KBM-7 (cell line): ENCODE data around the gene PDZD2.

ENCODE experiments used
- DNase-seq: peaks from one replicate; pipeline ENCODE4 v3.0.0-alpha.2; 2015
- in situ Hi-C: fragments of 300-500 bp; cut with MboI; formaldehyde crosslinking; loops from 2 replicates; pipeline ENCODE4 v1.14.3; 2020; ENCODE audit warnings: low sequenced_read_pairs, low pct_unique_long_range_greater_than_20kb, mixed read lengths

PDZD2 gene

DNA sequence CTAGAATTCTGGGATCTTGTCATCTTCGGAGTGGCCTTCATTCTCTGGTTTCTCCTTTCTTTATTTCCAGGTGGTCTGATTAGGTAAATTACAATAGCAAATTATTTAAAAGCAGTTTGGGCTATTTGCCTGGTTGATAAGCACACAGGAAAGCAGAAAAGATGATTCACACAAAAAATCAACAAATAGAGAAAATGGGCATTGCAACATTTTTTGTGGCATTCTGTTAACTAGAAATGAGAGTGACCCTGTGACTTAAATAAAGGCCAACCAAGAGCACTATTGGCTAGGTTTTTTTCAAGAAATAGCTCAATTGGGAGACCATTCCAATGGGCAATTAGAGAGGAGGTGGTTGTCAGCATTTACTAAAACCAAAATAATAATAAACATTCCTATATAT, 6.5 kb upstream of the PDZD2 start:
- DNase-seq, result no peak
- in situ Hi-C loops, result no loop called here

- no peak for DNase-seq
- in situ Hi-C loops, result no loop called here
Measured at GRCh38 chr5:31635446-31635845, 3.5 kb upstream of the PDZD2 start.

GRCh38 chr5:31637851-31638250, 1.1 kb upstream of the PDZD2 start:
- in situ Hi-C loops, result no loop called here
- DNase-seq, result no peak

GRCh38 chr5:31638345-31638744, 586 bp upstream of the PDZD2 start:
- in situ Hi-C loops, result no loop called here
- no peak for DNase-seq

- DNase-seq, result no peak
- in situ Hi-C loops, result no loop called here
Measured at GRCh38 chr5:31639481-31640411, 815 bp downstream of the PDZD2 start.

- in situ Hi-C loops, result no loop called here
- no peak for DNase-seq
Measured at GRCh38 chr5:31640573-31640972, 1.6 kb downstream of the PDZD2 start.

DNA sequence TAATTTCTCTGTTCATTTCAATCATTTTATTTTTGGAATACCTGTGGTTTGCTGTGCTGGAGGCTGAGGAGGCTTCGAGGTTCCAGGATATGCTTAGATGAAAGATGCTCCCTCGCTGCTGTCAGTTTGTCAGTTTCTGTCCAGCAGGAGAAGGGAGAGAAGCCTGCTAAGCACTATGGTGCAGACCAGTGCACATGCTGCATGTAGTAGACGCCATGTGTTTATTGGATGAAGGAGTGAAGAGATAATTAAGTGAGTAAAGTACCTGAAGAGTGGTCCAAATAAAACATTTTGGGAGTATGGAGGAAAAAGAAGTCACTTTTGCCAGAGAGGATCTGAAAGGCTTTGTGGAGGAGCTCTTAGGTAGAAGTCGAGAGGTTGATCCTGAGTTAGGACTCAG, 2.1 kb downstream of the PDZD2 start:
- no peak for DNase-seq
- in situ Hi-C loops, result no loop called here

DNA sequence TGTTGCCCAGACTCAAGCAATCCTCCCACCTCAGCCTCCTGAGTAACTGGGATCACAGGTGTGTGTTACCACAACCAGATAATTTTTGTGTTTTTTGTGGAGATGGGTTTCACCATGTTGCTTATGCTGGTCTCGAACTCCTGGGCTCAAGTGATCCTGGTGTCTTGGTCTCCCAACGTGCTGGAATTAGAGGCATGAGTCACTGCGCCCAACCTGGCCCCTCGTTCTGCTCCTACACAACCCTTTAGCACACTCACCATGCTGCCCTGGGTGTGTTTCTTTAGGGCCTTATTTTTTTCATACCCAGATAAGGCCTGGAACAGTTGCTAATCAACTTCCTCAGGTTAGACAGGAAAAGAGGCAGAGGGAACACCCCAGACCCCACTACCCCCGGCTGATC, 2.6 kb downstream of the PDZD2 start:
- no peak for DNase-seq
- in situ Hi-C loops, result no loop called here

DNA sequence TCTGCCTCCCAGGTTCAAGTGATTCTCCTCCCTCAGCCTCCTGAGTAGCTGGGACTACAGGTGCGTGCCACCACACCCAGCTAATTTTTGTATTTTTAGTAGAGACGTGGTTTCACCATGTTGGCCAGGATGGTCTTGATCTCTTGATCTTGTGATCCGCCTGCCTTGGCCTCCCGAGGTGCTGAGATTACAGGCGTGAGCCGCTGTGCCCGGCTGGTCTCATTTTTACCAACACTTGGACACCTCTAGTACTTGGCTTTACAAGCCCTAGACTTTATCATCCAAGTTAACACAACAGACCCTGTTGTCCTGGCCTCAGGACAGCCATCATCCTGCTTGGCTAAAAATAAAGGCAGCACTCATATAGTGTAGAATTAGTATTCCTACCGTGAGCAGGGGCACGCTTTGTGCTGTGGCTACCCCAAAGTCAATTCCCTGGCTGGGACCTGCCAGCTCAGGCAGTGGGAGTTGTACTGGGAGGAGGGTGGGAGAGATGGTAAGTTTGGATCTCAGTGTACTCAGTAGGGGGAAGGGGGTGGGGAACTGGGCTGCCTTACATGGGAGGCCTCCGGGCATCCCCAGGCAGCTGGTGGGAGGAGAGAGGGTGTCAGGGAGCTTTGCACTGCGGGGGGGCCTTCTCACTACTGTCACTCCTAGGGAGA, 6.6 kb downstream of the PDZD2 start:
- in situ Hi-C loops, result no loop called here
- no peak for DNase-seq

DNA sequence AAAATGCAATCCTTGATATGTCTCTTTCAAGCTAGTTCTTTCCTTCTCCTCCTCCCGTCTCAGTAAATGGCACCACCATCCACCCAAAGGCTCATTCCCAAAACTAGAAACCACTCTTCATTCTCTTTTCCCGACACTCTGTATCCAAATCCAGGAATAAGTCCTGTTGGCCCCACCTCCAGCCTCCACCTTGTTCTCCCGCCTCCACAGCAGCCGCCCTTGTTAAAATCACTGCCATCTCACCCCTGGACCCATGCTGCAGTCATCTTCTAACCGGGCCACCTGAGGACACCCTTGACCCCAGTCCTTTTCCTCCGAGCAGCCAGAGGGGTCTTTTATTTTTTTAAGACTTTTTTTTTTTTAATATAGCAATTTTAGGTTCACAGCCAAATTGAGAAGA, 9.4 kb downstream of the PDZD2 start:
- DNase-seq, result no peak
- in situ Hi-C loops, result no loop called here

GRCh38 chr5:31651241-31651640, 12.3 kb downstream of the PDZD2 start:
- in situ Hi-C loops, result no loop called here
- no peak for DNase-seq

DNA sequence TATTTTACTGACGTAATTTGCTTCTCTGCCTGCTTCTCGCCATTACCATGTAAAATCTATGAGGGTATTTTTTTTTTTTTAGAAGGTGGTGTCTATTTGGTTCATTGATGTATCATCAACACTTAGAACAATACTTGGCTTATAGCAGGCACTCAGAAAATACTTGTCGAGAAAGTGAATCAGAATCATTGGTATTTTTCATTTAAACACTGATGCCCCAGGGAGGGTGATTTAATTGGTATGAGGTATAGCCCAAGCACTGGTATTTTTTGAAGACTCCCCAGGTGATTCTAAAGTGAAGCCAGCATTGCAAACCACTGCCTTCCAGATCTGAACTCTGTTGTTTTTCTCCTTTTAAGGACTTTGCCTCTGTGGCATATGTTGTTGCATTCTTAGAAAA, 16.6 kb downstream of the PDZD2 start:
- no peak for DNase-seq
- in situ Hi-C loops, result no loop called here

DNA sequence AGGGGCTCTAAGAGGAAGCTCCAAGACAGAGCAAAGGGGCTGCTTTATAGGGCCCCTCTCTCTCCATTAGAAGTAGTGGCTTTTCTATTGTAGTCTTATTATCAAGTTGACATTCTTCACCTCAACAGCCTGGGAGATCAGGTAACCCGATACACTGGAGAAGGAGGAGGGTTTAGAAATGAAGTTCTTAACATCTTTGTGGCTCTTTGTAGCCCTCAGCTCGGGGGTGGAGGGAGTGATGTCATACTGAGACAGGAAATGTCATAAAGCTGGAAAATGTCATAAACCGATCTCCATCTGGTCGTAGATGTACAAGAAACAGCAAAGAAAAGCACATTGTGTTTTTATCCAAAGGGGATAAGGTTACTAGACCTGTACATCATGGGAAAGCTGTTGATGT, 17.9 kb downstream of the PDZD2 start:
- no peak for DNase-seq
- in situ Hi-C loops, result no loop called here

DNA sequence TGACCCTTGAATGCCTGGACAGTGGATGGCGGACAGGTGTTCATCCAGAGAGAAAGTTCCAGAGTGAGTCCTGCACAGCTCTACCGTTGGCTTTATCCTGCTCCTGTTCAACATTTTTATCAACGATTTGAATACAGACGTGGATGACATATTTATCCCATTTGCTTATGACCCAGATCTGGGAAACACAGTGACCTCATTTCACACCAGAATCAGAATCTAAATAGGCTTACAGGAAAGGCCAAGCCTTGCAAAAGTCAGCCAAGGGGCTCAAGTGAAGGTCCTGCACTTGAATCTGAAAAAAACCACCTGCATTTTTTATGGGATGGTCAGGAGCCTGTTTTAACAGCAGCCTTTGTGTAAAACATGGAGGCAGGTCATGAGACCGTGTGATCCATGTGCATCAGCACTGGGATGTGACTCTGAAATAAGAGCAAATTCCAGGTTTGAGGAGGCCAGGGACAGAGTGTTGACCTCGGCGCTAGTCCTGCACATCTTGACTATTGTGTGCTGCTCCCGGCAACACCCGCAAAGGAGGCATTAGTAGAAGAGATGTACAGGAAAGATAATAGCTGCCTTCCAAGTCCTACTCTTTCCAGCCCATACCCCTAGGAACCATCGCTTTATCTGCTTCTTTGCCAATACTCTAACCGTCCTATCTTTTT, 18.5 kb downstream of the PDZD2 start:
- in situ Hi-C loops, result no loop called here
- DNase-seq, result no peak

DNA sequence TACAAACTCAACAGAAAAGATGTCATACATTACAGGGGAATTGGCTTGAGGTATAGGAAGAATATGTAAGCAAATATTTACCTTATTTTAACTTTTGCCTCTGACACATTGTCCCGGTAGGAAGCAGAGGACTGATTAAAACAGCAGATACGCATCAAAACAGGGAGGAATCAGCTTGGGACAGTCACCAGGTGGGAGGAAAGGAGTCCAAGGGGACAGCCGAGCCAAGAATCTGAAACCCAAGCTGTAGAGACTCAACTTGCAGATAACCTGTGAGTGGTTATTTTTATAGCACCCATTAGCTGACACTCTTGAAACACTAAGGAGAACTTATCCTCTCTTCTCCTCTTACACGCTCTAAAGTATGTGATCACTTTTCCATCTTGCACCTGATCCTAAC, 22.3 kb downstream of the PDZD2 start:
- in situ Hi-C loops, result no loop called here
- DNase-seq, result no peak

- no peak for DNase-seq
- in situ Hi-C loops, result no loop called here
Measured at GRCh38 chr5:31663519-31663918, 24.6 kb downstream of the PDZD2 start.

- peak; percentile 20 for DNase-seq
Measured at GRCh38 chr5:31664566-31664965, 25.6 kb downstream of the PDZD2 start.

GRCh38 chr5:31671339-31671741, 32.4 kb downstream of the PDZD2 start:
- no peak for DNase-seq
- in situ Hi-C loops, result no loop called here

More at GRCh38 chr5:31664566-31664965, 25.6 kb downstream of the PDZD2 start:
- in situ Hi-C loops, result no loop called here

GRCh38 chr5:31674371-31674951, 35.5 kb downstream of the PDZD2 start:
- in situ Hi-C loops, result no loop called here
- DNase-seq, result no peak

- in situ Hi-C loops, result no loop called here
- no peak for DNase-seq
Measured at GRCh38 chr5:31675472-31675871, 36.5 kb downstream of the PDZD2 start.
